Measurements from ENCODE around the gene SPR. TPM values are rescaled to one million over a fixed set of nuclear protein-coding genes. Genes with fewer than 3 reads are reported as not detected.
A peak's percentile ranks its signal among the peaks of the same experiment; 100 is the strongest.

Gene SPR
- total and polyA plus RNA-seq, 2 of the 4 experiments (the other 2 are of a cell fraction): 14.3 to 17.4 TPM

- DNase-seq (no peak), ATAC-seq (ENCODE audit: low read depth) (no peak)
- CTCF ChIA-PET: no interaction called here
Observed at GRCh38 chr2:72914589-72915319, 27.5 kb downstream of the SPR start.

More at GRCh38 chr2:72914589-72915319, 27.5 kb downstream of the SPR start:
- Histone ChIP-seq H4K91ac (ENCODE audit: insufficient read depth, low read depth, low read length) (no peak overlapping the region), H4K8ac (ENCODE audit: low read depth in 2 of 2, low read length in 2 of 2) (no peak overlapping the region), H2BK15ac (ENCODE audit: low read depth, low read length) (no peak overlapping the region), H4K5ac (ENCODE audit: low read depth, low read length) (no peak overlapping the region), H3K23ac (ENCODE audit: low read depth, low read length) (no peak overlapping the region), H3K4me2 (ENCODE audit: low read depth, low read length) (no peak overlapping the region), H2AK9ac (replicated peaks; ENCODE audit: low read depth, low read length, poor library complexity) (peak overlapping the region; percentile 52), H3K4me3 (ENCODE audit: insufficient read depth, low read depth, low read length) (no peak overlapping the region), H3K9me3 (ENCODE audit: control insufficient read depth, insufficient read depth, low read length) (peaks cover 19% of the 10 kb centered on the region), H3K79me1 (ENCODE audit: low read depth in 1 of 2, low read length in 2 of 2) (no peaks in the 10 kb centered on the region), H3K27ac (ENCODE audit: insufficient read depth, low read length) (no peak overlapping the region), H2AK5ac (ENCODE audit: low read depth, low read length) (no peak overlapping the region), H3K4ac (ENCODE audit: low read depth, low read length) (no peak overlapping the region), H3K56ac (ENCODE audit: extremely low read depth, insufficient read depth, low read length) (no peak overlapping the region), H2BK120ac (ENCODE audit: low read depth, low read length) (no peak overlapping the region), H3K18ac (ENCODE audit: low read depth, low read length) (no peak overlapping the region), H3K27me3 (ENCODE audit: control insufficient read depth, insufficient read depth, low read length) (peaks cover 86% of the 10 kb centered on the region), H3K14ac (replicated peaks; ENCODE audit: low read depth, low read length) (no peak overlapping the region), H4K20me1 (ENCODE audit: insufficient read depth, low read length) (peaks cover 43% of the 10 kb centered on the region), H3K9me1 (ENCODE audit: insufficient read depth, low read length) (no peaks in the 10 kb centered on the region), H2AFZ (replicated peaks; ENCODE audit: low read length, poor library complexity) (no peak overlapping the region), H3K9ac (ENCODE audit: low read depth, low read length) (no peak overlapping the region), H2BK5ac (ENCODE audit: low read depth, low read length, poor library complexity, severe bottlenecking) (no peak overlapping the region), H3K36me3 (ENCODE audit: control insufficient read depth, insufficient read depth, low read length) (no peaks in the 10 kb centered on the region), H2BK20ac (ENCODE audit: low read depth, low read length) (no peak overlapping the region), H3K4me1 (ENCODE audit: control insufficient read depth, insufficient read depth, low read length) (peaks cover 2% of the 10 kb centered on the region; the same call in 1 of the 2 replicates)
- POLR2A ChIA-PET (ENCODE audit: unreplicated experiment): no interaction called here
- 3% methylated on average over 6 of the region's 17 CpGs; no CpG with 5 or more reads in 1 of the 2 experiments for WGBS, 2 experiments (ENCODE audit: extremely low coverage in 2 of 2, insufficient read length in 1 of 2)
- in situ Hi-C loops (cut with MboI; ENCODE audit: low sequenced_read_pairs) (no loop called here), dilution Hi-C loops (cut with HindIII; ENCODE audit: low sequenced_read_pairs, unreplicated experiment) (no loop called here), intact Hi-C loops (cut with micrococcal nuclease) (no loop called here)
- BruUV-seq (replicated peaks): no TSS peak
- TF ChIP-seq ELK1 (IDR thresholded peaks at IDR 0.05; ENCODE audit: borderline replicate concordance, low read depth, low read length) (no peak), FOS (IDR thresholded peaks at IDR 0.05; ENCODE audit: low read depth, low read length) (no peak), RCOR1 (IDR thresholded peaks at IDR 0.05; ENCODE audit: insufficient replicate concordance, low read length) (no peak), SMC3 (IDR thresholded peaks at IDR 0.05; ENCODE audit: low read depth, low read length) (no peak), CEBPB (IDR thresholded peaks at IDR 0.05; ENCODE audit: low read depth, low read length) (no peak), CHD1 (IDR thresholded peaks at IDR 0.05; ENCODE audit: low read depth, low read length) (no peak), MAZ (IDR thresholded peaks at IDR 0.05; ENCODE audit: borderline replicate concordance, low read depth, low read length) (no peak), POLR2A (IDR thresholded peaks at IDR 0.05; ENCODE audit: low read depth, low read length) (no peak), MXI1 (IDR thresholded peaks at IDR 0.05; ENCODE audit: borderline replicate concordance, low read depth, low read length) (no peak), RAD21 (IDR thresholded peaks at IDR 0.05; ENCODE audit: low read length) (no peak), MAFK (IDR thresholded peaks at IDR 0.05; ENCODE audit: low read depth, low read length) (no peak), BHLHE40 (IDR thresholded peaks at IDR 0.05; ENCODE audit: low read depth, low read length) (no peak), RFX5 (IDR thresholded peaks at IDR 0.05; ENCODE audit: low read depth, low read length) (no peak), NFE2L2 (IDR thresholded peaks at IDR 0.05; ENCODE audit: low read depth, low read length) (no peak), CTCF (conservative IDR thresholded peaks at IDR 0.05; ENCODE audit: low read depth, low read length) (no peak)
- TF ChIP-seq, protein P1, sequence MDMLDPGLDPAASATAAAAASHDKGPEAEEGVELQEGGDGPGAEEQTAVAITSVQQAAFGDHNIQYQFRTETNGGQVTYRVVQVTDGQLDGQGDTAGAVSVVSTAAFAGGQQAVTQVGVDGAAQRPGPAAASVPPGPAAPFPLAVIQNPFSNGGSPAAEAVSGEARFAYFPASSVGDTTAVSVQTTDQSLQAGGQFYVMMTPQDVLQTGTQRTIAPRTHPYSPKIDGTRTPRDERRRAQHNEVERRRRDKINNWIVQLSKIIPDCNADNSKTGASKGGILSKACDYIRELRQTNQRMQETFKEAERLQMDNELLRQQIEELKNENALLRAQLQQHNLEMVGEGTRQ (IDR thresholded peaks at IDR 0.05; ENCODE audit: low read depth, low read length): no peak
